Epithelial cell of esophagus (primary cell): ENCODE results near the gene TTC7B.

ENCODE experiments used
- DNase-seq: peaks from one replicate; pipeline ENCODE4 v3.0.0; 2010; ENCODE audit warnings: low read depth
- H3K4me3 ChIP-seq: 2 replicates; pipeline ENCODE4 v1.5.1; 2011; ENCODE audit warnings: mild to moderate bottlenecking, low read length, control low read depth
- CTCF ChIP-seq: IDR thresholded peaks from 2 replicates; pipeline ENCODE4 v1.5.1; 2011; ENCODE audit warnings: low read depth, mild to moderate bottlenecking, low read length, control low read depth, inconsistent platforms; ENCODE audit not compliant: insufficient read depth; ENCODE audit errors: missing control alignments

TTC7B gene

GRCh38 chr14:90483571-90483974 is 332.7 kb downstream of the TTC7B start:
- no peak for TF ChIP-seq CTCF
- peak; percentile 38 for DNase-seq
- H3K4me3 ChIP-seq = no peak overlapping the region

- H3K4me3 ChIP-seq = no peak overlapping the region
- TF ChIP-seq CTCF = no peak
- DNase-seq = no peak
Observed at GRCh38 chr14:90483117-90483516, 333.1 kb downstream of the TTC7B start.

GRCh38 chr14:90475298-90475697 is 340.9 kb downstream of the TTC7B start:
- no peak for DNase-seq
- H3K4me3 ChIP-seq = no peak overlapping the region
- TF ChIP-seq CTCF = no peak
